GM18519 (cell line): ENCODE data around the gene ZNF195.
"Not testable (repeated sequence)": the region's sequence is repeated elsewhere in the genome, so short reads cannot be mapped to it uniquely, and the experiment has no call there.

Experiments
- ATAC-seq: cut with Tn5 transposase; IDR thresholded peaks from one replicate; pipeline ENCODE4 v1.9.1; 2021; ENCODE audit warnings: mild to moderate bottlenecking, moderate library complexity; ENCODE audit not compliant: unreplicated experiment, low FRiP score

The ZNF195 gene

DNA sequence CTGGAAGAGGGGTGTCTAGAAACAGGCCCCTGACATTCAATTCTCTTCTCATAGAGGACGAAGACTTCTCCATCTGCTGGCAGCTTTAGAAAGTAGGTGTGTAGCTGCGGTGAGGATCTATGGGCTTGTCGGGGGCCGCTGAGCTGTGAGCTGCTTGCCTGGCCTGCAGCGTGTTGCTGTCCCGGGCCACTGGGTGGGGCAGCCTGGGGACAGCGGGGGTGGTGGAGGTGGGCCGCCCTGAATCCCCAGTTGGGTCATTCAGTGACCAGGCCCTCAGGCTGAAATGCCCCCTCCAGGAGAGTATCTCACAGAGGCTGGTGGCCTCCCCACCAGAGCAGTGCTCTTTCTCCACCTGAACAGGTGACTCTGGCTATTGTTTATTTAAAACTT, 23.9 kb upstream of the ZNF195 start:
- ATAC-seq, result not testable (repeated sequence)

DNA sequence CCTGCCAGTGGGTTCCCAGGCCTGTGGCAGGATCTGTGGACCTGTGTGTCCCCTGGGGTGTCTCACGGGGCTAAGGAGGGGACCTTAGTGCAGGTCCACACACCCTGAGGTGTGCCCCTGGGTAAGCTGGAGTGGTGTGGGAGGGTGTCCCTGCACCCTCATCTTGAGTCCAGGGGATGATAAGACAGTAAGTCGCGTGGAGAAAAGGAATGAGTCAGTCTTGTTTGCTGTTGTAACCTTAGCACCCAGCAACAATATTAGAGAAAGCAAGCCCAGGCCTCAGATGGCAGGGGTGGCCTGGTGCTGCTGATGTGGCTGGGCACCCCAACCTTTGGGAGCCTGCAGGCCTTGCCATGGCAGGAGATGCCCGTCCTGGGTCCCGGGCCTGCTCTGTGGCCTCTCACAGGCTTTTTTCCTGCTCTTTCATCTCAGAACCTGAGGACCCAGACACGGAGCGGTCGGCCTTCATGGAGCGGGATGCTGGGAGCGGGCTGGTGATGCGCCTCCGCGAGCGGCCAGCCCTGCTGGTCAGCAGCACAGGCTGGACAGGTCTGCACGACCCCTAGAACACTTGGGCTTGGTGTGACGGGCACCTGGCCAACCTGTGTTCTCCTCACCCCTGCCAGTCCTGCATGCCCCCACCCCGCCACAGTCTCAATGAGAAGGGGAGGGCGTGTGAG, 23.4 kb upstream of the ZNF195 start:
- not testable (repeated sequence) for ATAC-seq

DNA sequence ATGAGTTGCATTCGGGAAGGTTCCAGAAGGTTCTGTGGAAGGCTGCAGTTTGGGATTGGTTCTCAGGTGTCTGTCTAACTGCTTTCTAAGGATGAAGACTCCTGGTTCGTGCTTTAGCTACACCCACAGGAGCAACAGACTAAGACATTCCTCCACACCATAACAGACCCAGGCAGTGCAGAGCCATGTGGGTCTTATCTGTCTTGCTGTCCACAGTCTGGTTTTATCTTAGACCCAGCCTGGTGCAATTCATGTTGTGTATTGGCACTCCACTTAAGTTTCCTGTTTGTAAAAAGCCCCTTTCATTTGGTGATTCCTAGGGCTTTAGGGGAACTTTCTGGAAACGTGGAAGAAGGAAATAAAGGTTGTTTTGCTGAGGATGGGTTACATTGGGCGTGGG, 22.1 kb upstream of the ZNF195 start:
- not testable (repeated sequence) for ATAC-seq

DNA sequence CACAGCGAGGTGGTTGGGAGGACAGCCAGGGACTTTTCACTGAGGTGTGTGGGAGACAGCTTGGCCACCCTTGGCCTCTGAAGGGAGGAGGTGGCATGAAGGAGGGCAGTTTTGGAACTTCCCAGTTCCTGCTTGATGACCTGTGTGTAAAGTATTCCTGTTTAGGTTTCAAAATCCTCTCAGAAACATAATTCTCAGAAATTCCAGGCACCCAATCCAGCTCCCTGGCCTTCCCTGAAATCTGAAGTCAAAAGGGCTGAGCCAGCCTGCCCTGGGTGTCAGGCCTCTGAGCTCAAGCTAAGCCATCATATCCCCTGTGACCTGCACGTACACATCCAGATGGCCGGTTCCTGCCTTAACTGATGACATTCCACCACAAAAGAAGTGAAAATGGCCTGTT, 19.6 kb upstream of the ZNF195 start:
- ATAC-seq, result not testable (repeated sequence)

DNA sequence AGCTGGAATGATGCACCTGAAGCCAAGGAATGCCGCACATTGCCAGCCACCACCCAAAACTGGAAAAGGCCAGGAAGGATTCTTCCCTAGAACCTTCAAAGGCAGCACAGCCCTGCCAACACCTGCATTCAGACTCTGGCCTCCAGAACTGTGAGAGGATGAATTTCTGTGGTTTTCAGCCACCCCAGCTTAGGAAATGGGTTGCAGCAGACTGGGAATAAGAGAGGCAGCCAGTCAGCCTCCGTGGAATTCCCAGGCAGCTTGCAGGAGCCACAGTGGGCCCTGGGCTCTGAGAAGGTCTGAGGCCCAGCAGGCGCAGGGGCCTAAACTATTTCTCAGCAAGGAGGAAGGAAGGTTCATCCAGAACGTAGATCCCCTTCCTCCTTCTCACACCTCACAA, 19.2 kb upstream of the ZNF195 start:
- not testable (repeated sequence) for ATAC-seq

DNA sequence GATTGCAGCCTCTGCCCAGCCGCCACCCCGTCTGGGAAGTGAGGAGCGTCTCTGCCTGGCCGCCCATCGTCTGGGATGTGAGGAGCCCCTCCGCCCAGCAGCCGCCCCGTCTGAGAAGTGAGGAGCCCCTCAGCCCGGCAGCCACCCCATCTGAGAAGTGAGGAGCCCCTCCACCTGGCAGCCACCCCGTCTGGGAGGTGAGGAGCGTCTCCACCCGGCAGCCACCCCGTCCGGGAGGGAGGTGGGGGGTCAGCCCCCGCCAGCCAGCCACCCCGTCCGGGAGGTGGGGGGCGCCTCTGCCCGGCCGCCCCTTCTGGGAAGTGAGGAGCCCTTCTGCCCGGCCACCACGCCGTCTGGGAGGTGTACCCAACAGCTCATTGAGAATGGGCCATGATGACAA, 18.3 kb upstream of the ZNF195 start:
- not testable (repeated sequence) for ATAC-seq

DNA sequence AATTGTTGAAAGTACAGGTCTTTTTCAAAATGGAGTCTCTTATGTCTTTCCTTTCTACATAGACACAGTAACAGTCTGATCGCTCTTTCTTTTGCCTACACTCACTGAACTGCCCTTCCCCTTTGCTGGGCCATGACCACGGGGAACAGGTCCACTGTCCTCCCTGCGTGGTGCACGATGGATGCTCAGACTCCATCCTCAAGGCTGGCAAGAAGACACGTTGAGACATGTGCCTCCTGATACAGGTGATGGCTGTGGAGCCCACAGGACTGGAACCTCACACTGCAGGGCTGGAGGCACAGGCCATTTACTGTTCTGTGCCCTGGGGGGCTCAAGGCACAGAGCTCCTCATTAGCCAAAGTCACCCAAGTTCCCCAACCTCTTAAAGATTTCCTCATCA, 16.5 kb upstream of the ZNF195 start:
- ATAC-seq, result not testable (repeated sequence)

DNA sequence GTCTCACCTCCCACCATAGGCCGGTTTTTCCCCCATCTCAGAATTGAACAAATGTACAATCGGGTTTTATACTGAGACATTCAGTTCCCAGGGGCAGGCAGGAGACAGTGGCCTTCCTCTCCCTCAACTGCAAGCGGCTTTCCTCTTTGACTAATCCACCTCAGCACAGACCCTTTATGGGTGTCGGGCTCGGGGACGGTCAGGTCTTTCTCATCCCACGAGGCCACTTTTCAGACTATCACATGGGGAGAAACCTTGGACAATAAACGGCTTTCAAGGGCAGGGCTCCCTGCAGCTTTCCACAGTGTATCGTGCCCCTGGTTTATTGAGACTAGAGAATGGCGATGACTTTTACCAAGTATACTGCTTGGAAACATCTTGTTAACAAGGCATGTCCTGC, 16.0 kb upstream of the ZNF195 start:
- not testable (repeated sequence) for ATAC-seq

DNA sequence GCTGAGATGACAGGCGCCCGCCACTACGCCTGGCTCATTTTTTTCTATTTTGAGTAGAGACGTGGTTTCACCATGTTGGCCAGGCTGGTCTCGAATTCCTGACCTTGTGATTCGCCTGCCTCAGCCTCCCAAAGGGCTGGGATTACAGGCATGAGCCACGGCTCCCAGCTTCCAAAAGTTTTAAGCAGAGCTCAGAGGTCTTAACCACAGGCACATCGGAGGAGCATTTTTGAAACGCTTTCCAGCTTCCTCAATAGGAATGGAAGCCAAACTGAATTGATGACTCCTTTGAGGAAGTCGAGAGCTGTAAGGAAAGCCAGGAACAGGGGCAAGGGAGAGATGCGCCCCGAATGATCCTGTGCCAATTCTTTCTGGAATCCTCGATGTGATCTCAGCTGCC, 14.5 kb upstream of the ZNF195 start:
- not testable (repeated sequence) for ATAC-seq

DNA sequence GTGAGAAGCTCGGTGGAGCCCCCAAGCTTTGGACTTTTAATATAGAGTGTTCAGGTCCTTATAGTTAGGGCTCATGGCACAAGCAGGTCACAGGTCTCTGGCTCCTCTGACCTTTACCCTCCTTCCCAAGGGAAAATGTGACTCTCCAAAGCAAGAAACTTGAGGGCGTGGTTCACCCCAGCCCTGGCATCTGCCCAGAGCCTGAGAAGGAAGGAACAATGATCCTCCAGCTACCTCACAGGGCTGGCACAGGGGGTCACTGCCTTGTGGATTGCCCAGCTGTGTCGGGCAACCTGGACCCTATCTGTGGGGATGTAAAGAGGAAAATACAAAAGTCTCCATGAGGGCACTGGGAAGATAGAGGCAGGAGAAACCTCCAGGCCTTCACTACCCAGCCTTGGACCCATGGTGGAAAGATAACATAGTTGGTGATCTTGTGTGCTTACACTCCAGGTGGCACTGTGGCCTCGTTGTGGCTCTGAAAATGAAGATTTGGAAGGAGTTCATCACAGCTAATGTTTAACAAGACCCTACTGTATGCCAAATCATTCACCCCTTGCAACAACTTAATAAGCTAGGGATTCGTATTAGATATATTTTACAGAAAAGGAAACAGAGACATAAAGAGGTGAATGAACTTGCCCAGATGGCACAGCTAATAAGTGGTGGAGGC, 3.8 kb upstream of the ZNF195 start:
- no peak for ATAC-seq

DNA sequence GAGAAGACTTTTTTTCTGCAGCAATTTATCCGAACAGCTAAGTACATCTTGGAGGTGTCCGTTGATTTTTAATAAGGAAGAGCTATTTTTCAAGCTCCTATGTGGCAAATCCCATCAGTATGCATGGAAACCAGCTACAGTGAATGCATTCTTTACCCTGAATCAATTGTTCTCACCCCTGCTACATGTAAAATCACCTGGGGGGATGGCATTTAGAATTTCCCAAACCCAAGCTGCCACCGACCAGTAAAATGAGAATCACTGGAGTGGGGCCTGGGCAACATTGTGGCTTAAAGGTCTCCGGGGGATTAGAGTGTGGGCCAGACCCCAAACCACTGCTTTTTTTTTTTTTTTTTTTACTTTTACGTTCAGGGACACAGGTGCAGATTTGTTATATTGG, 2.8 kb upstream of the ZNF195 start:
- ATAC-seq, result no peak

DNA sequence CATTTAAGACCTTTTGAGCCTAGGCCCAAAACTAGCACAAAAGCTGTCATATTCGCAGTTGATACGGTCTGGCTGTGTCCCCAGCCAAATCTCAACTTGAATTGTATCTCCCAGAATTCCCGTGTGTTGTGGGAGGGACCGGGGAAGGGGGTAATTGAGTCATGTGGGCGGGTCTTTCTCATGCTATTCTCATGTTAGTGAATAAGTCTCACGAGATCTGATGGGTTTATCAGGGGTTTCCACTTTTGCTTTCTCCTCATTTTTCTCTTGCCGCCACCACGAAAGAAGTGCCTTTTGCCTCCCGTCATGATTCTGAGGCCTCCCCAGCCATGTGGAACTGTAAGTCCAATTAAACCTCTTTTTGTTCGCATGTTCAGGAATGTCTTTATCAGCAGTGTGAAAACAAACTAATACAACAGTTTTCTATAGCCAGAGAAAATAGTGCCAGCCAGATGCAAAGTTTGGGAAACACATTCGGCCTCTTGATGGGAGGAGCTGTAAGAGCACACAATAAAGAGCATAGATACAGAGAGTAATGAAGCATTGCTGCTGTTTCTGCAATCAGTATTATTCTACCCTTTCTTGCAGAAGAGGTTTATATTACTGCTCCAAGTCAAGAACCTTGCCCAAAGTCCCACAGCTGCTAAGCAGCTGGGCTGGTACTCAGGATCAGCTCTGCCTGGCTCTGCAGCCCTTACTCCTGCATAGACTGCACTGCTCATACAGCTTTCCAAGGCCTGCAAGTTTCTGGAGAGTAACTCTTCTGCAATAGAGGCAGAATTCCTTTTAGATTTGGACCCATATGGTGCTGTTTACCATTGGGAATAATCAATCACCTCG, 2.0 kb upstream of the ZNF195 start:
- ATAC-seq, result no peak

DNA sequence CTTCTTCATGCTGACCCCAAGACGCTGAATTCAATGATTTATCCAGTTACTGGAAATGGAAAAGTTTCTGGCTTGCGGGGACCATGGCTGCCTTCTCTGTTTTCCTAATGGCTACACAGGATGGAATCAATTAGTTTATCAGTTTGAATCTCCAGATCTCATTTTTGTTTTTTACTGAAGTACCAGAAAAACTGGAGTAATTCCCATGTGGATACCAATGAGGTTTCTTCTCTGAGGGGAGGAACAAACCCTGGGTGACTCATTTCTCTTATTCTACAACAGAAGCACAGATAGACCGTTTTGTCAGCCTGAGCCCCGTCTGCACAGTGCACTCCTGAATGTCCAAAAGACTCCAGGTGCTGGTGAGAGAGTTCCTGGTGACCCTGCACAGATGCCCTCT, 3.4 kb downstream of the ZNF195 start:
- ATAC-seq, result no peak

DNA sequence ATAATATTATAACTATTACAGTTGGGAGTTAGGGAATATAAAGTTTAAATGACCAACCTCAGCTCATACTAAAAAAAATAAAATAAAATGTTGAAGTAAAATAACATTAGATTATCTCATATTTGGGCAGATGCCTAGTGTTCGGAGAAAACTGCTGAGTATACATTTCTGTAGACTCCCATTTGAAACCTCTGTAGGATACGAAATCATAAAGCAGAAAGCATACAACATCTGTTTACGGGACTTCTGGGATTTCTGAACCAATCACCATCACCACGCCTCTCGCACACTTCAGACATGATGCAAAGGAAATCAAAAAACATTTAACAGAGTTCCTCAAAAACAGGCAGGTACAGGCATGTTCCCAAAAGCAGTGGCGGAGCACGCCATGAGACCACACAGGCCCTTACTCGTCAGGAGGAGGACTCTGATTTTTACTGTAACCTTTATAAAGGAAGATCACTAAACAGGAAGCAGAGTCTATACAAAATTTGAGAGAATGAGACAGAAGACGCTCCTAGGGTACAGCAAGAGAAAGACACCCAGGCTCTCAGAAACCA, 8.6 kb downstream of the ZNF195 start:
- ATAC-seq, result no peak

DNA sequence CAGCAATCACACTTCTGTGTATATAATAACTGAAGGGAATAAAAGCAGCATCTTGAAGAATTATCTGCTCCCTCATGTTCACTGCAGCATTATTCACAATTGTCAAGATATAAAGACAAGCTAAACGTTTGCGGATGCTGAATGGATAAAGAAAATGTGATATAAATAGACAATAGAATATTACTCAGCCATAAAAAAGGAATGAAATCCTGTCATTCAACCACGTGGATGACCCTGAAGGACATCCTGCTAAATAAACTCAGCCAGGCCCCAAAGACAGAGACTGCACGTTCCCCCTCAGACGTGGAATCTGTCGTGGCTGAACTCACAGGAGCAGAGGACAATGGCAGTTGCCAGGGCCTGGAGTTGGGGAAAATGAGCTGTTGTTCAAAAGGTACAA, 9.6 kb downstream of the ZNF195 start:
- ATAC-seq, result no peak

DNA sequence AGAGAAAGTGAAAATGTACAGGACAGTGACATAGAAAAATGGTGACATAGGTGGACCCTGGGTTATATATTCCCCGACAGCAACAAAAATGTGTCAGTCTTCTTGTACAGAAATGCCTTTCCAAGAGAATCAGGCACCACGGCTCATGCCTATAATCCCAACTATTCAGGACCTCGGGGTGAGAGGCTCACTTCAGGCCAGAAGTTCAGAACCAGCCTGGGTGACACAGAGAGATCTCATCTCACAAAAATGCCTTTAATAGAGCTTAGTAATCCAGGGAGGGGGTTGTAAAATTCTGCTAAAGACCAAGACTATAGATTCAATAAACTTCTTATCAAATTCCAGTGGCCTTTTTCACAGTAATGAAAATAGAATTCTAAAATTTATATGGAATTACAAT, 10.7 kb downstream of the ZNF195 start:
- no peak for ATAC-seq

DNA sequence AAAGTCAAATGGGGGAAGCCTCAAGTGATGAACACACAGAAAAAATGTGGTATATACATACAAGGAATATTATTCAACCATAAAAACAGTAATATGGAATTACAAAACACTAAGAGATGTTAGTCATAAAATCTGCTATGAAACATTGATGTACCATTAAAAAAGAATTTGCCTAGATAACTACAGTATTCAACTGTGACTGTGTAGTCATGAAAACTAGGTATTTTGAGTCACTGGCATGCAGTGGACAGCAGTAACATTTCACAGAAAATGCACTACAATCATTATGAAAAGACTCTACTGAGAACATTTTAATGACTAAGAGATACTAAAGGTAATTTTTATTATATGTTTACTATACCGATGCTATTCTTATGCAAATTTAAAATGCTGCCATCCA, 11.7 kb downstream of the ZNF195 start:
- no peak for ATAC-seq

DNA sequence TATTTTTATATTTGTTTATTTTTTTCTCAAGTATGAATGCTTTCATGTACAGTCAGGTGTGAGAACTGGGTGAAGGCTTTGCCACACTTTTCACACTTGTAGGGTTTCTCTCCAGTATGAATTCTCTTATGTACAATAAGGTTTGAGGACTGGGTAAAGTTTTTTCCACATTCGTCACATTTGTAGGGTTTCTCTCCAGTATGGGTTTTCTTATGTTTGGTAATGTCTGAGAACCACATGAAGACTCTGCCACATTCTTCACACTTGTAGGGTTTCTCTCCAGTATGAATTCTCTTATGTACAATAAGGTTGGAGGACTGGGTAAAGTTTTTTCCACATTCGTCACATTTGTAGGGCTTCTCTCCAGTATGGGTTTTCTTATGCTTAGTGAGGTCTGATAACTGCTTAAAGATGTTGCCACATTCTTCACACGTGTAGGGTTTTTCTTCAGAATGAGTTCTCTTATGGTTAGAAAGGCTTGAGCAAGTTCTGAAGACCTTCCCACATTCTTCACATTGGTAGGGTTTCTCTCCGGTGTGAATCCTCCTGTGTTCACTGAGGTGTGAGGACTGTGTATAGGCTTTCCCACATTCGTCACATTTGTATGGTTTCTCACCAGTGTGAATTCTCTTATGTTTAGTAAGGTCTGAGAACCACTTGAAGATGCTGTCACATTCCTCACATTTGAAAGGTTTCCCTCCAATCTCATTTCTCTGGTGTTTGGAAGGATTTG, 19.7 kb downstream of the ZNF195 start:
- no peak for ATAC-seq

DNA sequence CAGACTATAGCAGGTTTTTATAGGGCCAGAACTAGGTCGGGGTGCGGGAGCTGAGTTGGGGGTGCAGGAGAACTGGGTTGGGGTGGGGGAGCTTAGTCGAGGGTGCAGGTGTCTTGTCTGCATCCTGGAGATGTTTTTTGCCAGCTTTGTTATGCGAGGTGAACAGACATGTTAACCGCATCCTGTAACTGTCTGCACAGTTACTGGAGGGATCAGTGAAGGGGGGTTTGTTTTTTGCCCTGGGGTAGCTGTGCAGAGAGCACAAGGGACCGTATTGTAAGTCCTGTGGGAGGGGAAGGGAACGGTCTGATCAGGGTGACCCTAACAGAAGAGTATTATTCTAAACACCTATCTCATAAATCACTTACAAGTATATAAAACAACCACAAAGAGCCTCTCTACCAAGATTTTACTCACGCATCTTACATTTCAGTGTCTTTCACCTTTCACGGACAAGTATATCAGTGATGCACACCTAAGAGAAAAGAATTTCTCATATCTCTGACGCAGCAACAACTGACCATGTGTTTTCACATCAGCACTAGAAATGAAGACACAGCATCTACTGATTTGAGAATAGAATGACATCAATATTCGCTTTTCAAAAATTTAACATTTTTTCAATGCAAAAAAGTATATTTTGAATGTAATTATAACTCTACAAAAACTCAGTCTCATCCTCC, 20.8 kb downstream of the ZNF195 start:
- ATAC-seq, result no peak

DNA sequence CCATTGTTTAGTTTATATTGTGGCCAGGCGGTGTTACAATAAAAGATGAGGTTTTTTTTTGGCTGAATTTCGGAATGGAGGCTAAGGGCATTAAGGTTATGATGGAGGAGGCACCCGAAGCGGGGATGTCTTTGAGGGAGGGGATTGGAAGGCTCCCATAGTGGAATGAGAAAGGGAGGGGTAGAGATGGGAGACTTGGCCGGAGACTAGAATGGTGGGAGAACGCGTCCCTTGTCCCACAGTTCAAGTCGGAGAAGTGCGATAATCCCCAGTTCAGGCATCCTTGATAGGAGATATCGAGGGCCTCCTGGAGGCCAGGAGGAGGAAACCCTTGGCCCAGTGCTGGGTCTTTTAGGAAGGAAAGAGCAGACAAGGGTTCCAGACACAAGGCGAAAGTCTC, 21.6 kb downstream of the ZNF195 start:
- ATAC-seq, result no peak
